Gastrocnemius medialis (tissue), 4 donors: Measurements from ENCODE around the gene SYT1. TPM values are rescaled to one million over a fixed set of nuclear protein-coding genes. Genes with fewer than 3 reads are reported as not detected.
"Not testable (repeated sequence)": the region's sequence is repeated elsewhere in the genome, so short reads cannot be mapped to it uniquely, and the experiment has no call there.

Experiments used
- ATAC-seq, 2 donors: fragments of 150-250 bp; one replicate each; pipeline ENCODE4 v1.9.1; 2016
- DNase-seq, 2 donors: peaks; one replicate each; pipeline ENCODE4 v3.0.0-alpha.2; 2019
- H3K27ac ChIP-seq, 4 donors: fragments of 200-600 bp; sonication (generic); 1 replicate in 1 of 4; 2 replicates in 3 of 4; pipeline ENCODE4 v1.5.1; 2016 to 2018; ENCODE audit warnings: mild to moderate bottlenecking in 2 of 4, moderate library complexity in 1 of 4
- H3K27me3 ChIP-seq, 3 donors: fragments of 200-600 bp; sonication (generic) in 2 of 3; 1 replicate in 1 of 3; 2 replicates in 2 of 3; pipeline versions ENCODE4 v1.5.1 to v1.6.0; 2016 to 2019; ENCODE audit warnings: mild to moderate bottlenecking in 1 of 3, moderate library complexity in 1 of 3
- H3K36me3 ChIP-seq, 2 donors: fragments of 200-600 bp; sonication (generic) in 1 of 2; one replicate each; pipeline ENCODE4 v1.5.1; 2017 to 2018
- H3K4me1 ChIP-seq, 2 donors: fragments of 200-600 bp; sonication (generic) in 1 of 2; one replicate each; pipeline ENCODE4 v1.5.1; 2016 to 2017; ENCODE audit warnings: mild to moderate bottlenecking in 2 of 2
- H3K4me3 ChIP-seq, 4 donors: fragments of 200-600 bp; sonication (generic) in 3 of 4; 1 replicate in 1 of 4; 2 replicates in 3 of 4; pipeline ENCODE4 v1.5.1; 2016 to 2019; ENCODE audit warnings: mild to moderate bottlenecking in 2 of 4
- H3K9me3 ChIP-seq, 3 donors: fragments of 200-600 bp; sonication (generic) in 2 of 3; 1 replicate in 1 of 3; 2 replicates in 2 of 3; pipeline ENCODE4 v1.5.1; 2016 to 2019
- CTCF ChIP-seq, 5 experiments: fragments of 450-650 bp in 3 of 5; fragments of 200-600 bp in 2 of 5; sonication (generic) in 2 of 5; IDR thresholded peaks in 4 of 5; conservative IDR thresholded peaks in 1 of 5; 1 replicate in 4 of 5; 2 replicates in 1 of 5; pipeline ENCODE4 v1.5.1; 2016 to 2019; ENCODE audit warnings: antibody characterized with exemption in 5 of 5, mild to moderate bottlenecking in 3 of 5, moderate library complexity in 3 of 5
- POLR2A ChIP-seq, 2 donors: fragments of 450-650 bp; IDR thresholded peaks; one replicate each; pipeline ENCODE4 v1.6.1; 2017; ENCODE audit warnings: antibody characterized with exemption in 2 of 2, mild to moderate bottlenecking in 2 of 2, moderate library complexity in 2 of 2
- in situ Hi-C, 4 donors: fragments of 200-750 bp; cut with MboI; loops; one replicate each; pipeline versions ENCODE4 v1.15.0 to v1.8.0; 2017; ENCODE audit warnings: low sequenced_read_pairs in 4 of 4
- intact Hi-C: fragments of 100-400 bp; cut with DNase I; formaldehyde crosslinking; loops from one replicate; pipeline ENCODE4 v1.15.1; 2023; ENCODE audit warnings: low total_unique reads
- total RNA-seq, 4 donors: library from RNA; depleted of rRNA; stranded (reverse); fragments of >200 nt; gene quantifications; one replicate each; pipeline versions ENCODE4 v1.1.0 to v1.2.3, GENCODE V29; 2016

The SYT1 gene
- total RNA-seq, 4 donors from 2014 or later = 0.13 to 0.88 TPM; not detected in 2

- intact Hi-C loops = no loop called here
- H3K4me1 ChIP-seq = no peaks in the 10 kb centered on the region
- in situ Hi-C loops = no loop called here
- ATAC-seq = no peak
- no peak for DNase-seq
- TF ChIP-seq POLR2A (IDR thresholded peaks at IDR 0.05) (no peak), CTCF (IDR thresholded peaks at IDR 0.05 in 4 of 5, conservative IDR thresholded peaks at IDR 0.05 in 1 of 5) (no peak)
- H3K4me3 ChIP-seq = no peak overlapping the region
- H3K27me3 ChIP-seq = no peaks in the 10 kb centered on the region
- no peaks in the 10 kb centered on the region for H3K9me3 ChIP-seq
- H3K27ac ChIP-seq = no peak overlapping the region
- H3K36me3 ChIP-seq = no peaks in the 10 kb centered on the region
Measured at GRCh38 chr12:79206871-79207270, 342.3 kb downstream of the SYT1 start.

- H3K27me3 ChIP-seq, H3K9me3 ChIP-seq, H3K4me3 ChIP-seq, H3K4me1 ChIP-seq, in situ Hi-C loops, intact Hi-C loops, H3K27ac ChIP-seq, H3K36me3 ChIP-seq, DNase-seq, ATAC-seq: not testable (repeated sequence)
Measured at GRCh38 chr12:79210403-79210802, 345.8 kb downstream of the SYT1 start.

GRCh38 chr12:79217306-79217705 is 352.7 kb downstream of the SYT1 start:
- Histone ChIP-seq H3K27ac (no peak overlapping the region), H3K27me3 (no peaks in the 10 kb centered on the region), H3K36me3 (no peaks in the 10 kb centered on the region), H3K4me3 (no peak overlapping the region), H3K4me1 (no peaks in the 10 kb centered on the region), H3K9me3 (peaks cover 0 to 8% (median 0%) of the 10 kb centered on the region in 3 donors)
- no peak for DNase-seq
- intact Hi-C loops (no loop called here), in situ Hi-C loops (no loop called here)
- no peak for ATAC-seq
- no peak for TF ChIP-seq POLR2A (IDR thresholded peaks at IDR 0.05)
- no peak for TF ChIP-seq CTCF (IDR thresholded peaks at IDR 0.05 in 4 of 5, conservative IDR thresholded peaks at IDR 0.05 in 1 of 5)

- no peak for TF ChIP-seq POLR2A (IDR thresholded peaks at IDR 0.05)
- no peak for TF ChIP-seq CTCF (IDR thresholded peaks at IDR 0.05 in 4 of 5, conservative IDR thresholded peaks at IDR 0.05 in 1 of 5)
- no peak for ATAC-seq
- Histone ChIP-seq H3K9me3 (peaks cover 0 to 8% (median 0%) of the 10 kb centered on the region in 3 donors), H3K4me1 (no peaks in the 10 kb centered on the region), H3K27me3 (no peaks in the 10 kb centered on the region), H3K4me3 (no peak overlapping the region), H3K36me3 (no peaks in the 10 kb centered on the region), H3K27ac (no peak overlapping the region)
- in situ Hi-C loops (no loop called here), intact Hi-C loops (no loop called here)
- DNase-seq = no peak
Measured at GRCh38 chr12:79223210-79223609, 358.6 kb downstream of the SYT1 start.

GRCh38 chr12:79223761-79224160 is 359.2 kb downstream of the SYT1 start:
- H3K27ac ChIP-seq = no peak overlapping the region
- no peaks in the 10 kb centered on the region for H3K4me1 ChIP-seq
- no peak for DNase-seq
- intact Hi-C loops = no loop called here
- no peak for ATAC-seq
- H3K9me3 ChIP-seq = peaks cover 0 to 8% (median 0%) of the 10 kb centered on the region in 3 donors
- no peak for TF ChIP-seq POLR2A (IDR thresholded peaks at IDR 0.05)
- TF ChIP-seq CTCF (IDR thresholded peaks at IDR 0.05 in 4 of 5, conservative IDR thresholded peaks at IDR 0.05 in 1 of 5) = no peak
- H3K4me3 ChIP-seq = no peak overlapping the region
- no peaks in the 10 kb centered on the region for H3K27me3 ChIP-seq
- no peaks in the 10 kb centered on the region for H3K36me3 ChIP-seq
- in situ Hi-C loops = no loop called here
